GM21717 (cell line): ENCODE data around the gene CBFA2T3.

Experiments used
- ATAC-seq: cut with Tn5 transposase; IDR thresholded peaks from one replicate; pipeline ENCODE4 v1.9.1; 2021; ENCODE audit warnings: mild to moderate bottlenecking, moderate library complexity; ENCODE audit not compliant: unreplicated experiment

The CBFA2T3 gene

GRCh38 chr16:88865310-88865709 lies 111.7 kb downstream of the CBFA2T3 start:
- no peak for ATAC-seq

DNA sequence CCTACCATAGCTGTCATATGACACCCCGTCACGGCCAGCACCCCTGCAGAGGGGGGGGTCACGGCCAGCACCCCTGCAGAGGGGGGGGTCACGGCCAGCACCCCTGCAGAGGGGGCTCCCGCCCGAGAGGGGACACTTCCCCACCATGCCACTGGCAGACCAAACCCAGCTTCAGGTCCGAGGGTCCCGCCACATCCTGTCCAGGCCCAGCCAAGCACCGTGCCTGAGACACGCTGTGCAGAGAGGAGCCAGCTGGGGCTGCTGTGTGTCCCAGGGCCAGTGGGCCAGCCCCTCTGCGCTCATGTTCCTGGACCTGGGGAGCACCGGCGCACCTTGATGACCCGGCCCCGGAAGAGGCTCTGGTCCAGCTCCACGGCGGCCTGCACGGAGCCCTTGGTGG lies 112.5 kb downstream of the CBFA2T3 start:
- no peak for ATAC-seq

DNA sequence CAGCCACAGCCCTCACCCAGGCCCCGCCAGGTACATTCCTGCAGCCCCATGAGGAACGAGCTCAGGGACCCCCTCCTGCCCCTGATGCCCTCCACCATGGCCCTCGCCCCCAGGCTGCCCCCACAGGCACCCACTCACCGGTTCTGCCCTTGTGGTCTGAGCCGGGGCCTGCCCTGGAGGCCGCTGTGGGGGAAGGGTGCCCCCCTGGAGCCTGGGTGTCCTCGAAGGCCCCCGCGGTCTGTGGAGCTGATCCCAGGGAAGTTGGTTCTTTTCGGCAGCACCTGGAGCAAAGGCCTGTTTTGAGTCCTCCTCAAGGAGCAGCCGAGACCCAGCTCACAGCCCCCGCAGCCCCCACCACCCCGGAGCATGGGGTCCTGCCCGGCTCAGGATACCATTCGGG lies 112.9 kb downstream of the CBFA2T3 start:
- ATAC-seq: no peak

DNA sequence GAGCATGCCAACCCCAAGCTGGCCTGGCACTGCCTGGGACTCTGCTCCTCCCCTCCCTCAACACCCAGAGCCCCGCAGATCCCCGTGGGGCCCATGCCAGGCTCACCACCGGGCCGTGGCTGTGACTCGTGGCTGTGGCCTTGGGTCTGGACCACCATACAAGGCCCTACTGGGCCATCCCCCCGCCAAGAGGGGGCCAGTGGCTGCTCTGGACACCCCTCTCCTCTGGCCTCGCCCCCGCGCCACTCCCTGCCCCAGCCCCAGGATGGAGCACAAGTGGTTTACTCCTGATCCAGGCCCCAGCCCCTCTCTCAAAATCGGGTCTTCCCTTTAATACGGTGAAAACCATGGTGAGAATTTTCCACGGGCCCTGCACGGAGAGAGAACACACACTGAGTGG lies 113.6 kb downstream of the CBFA2T3 start:
- ATAC-seq: no peak

- no peak for ATAC-seq
These were observed 114.0 kb downstream of the CBFA2T3 start for GRCh38 chr16:88862968-88863367.

DNA sequence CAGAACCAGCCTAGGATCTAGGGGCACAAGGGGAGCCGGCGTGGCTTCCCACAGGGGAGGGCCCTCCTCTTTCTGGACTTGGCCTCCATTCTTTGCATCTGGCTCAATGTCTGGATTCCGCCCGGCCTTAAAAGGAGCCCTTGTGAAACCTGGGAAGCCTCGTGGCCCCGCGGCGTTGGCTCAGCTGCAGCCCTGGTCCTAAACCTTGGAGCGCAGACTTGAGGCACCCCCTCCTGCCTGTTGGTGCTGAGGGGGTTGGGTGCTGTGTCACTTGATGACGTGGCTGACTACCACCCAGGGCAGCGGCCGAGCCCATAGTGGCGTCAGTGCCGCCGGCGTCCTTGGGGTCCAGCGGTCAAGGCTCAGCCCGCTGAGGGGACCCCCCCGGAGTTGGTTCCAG lies 115.6 kb downstream of the CBFA2T3 start:
- no peak for ATAC-seq

DNA sequence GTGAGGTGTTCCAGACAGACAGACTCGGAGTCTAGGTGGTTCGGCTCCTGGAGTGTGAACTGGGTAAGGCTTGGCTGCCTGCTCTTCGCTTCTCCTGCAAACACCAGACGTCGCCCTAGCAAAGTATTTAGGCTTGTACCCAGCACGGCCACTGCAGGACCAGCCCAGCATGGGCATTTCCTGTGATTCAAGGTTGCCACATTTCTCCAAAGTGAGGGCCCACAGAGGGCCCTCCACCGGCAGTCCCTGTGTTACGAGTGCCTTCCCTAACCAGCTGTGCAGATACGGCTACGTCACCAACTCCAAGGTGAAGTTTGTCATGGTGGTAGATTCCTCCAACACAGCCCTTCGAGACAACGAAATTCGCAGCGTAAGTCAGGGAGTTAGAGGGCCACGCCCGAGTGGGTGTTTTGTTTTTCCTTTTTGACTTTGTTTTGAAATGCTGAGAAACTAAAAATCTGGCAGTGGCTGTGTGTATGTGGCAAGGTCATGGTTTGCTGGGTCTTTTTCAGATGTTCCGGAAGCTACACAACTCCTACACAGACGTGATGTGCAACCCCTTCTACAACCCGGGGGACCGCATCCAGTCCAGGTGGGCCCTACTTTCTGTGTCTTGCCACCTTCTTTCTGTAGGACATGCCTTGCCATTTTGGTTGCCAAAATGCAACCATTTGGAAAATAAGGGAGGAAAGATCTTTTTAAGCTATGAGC lies 117.5 kb downstream of the CBFA2T3 start:
- ATAC-seq: no peak

DNA sequence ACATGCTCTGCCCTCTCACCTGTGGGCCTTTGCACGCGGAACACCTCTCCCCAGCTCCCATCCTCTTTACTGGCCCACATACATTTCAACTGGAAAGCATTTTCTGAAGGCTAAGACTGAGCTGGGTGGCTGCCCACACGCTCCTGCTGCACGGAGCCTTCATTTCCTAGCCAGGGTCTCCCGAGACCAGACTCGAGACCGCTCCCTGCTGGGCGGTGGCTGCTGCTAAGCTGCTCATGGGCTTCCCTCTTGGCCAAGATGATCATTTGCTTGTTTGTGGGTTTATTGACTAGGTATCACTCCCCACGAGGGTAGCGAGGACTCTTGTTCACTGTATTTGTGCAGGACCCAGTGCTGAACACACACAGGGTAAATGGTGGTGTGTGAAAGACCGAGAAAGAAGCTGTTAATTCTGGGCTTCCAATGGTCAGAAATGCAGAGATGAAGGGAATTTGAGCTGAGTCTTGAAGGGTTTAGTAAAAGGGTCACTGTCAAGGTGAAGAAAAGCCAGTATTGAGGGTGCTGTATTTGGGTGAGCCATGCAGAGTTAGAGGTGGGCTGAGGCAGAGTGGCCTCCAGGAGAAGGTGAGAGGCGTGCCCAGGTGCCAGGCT lies 119.2 kb downstream of the CBFA2T3 start:
- no peak for ATAC-seq

DNA sequence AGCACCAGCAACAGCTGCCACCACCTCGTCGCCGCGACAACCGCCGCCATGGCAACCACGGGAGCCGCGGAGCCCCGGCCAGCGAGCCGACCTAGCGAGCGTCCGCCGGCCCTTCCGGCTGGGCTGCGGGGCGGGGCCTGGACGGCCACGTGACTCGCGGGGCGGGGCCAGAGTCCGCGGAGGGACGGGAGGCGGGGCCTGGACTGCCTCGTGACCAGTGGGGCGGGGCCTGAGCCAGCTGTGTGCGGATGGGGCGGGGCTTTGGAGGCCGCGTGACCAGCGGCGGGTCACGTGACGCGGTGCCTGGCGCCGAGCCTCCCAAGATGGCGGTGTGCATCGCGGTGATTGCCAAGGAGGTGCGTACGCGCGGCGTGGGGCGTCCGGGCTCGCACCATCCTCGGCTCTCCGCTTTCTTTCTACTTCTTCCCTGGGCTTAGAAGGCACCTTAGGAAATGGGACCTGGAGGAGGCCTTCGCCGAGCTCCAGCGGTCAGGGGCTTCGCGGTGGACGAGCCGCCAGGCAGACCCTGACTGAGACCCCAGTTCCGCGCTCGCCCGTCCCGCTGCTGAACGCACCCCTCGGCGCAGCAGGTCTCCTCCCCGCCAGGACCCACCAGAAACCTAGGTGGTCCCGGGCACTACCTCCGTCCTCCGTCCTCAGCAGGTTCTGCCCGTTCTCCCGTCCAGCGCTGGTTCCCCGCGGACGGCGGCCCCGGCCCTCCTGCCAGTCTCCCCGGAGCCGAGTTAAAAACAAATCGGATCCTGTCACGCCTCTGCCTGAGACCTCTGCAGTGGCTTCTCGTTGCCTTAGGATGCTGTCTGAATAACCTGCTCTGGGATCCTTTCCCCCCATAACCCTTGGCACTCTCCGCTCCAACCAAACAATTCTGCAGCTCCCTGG lies 119.9 kb downstream of the CBFA2T3 start, which contains the start of the genes GALNS and TRAPPC2L:
Gene GALNS, minus strand, starts transcription at position 120 of the 900 bp plus-strand sequence. Its CDS starts 70 bp downstream, at position 50.
Gene TRAPPC2L, plus strand, starts transcription at position 300 of the 900 bp plus-strand sequence. Its CDS starts 24 bp downstream, at position 324.
- ATAC-seq: peak; percentile 79

GRCh38 chr16:88856122-88856827 lies 120.7 kb downstream of the CBFA2T3 start:
- no peak for ATAC-seq

DNA sequence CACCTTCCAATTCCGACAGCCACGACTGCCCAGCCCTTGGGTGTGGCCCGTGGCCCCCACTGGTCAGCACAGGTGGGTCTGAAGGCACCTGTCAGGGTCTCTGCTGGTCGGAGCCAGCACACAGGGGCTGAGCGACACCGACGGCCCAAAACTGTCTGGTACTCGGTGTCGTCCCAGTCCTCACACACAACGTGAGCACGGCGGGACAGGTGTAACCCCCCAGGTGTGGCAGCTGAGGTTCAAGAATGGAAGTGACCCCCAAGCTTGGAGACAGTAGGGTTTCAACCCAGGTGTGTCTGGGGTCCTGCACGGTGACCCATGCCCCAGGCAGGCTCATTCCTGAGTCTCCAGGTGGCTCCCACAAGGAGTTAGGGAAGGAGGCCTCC lies 121.3 kb downstream of the CBFA2T3 start:
- ATAC-seq: no peak

DNA sequence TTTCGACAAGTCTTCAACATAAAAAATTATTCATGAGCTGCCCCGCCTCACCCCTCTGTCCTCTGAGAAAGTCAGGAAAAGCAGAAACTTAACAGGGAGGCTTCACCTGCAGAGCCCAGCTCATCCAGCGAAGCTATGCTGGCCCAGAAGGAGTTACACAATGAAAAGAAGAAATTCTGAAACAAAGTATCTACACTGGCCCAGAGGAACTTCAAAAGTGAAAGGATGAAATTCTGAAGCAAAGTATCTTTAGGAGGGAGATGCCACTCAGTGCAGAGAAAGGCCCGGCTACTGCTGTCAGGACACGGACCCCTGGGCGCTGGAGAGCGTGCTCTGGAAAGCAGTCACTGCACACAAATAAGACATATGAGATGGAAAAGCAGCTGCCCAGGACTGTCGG lies 121.8 kb downstream of the CBFA2T3 start:
- ATAC-seq: no peak

GRCh38 chr16:88854306-88855111 lies 122.5 kb downstream of the CBFA2T3 start:
- ATAC-seq: no peak

DNA sequence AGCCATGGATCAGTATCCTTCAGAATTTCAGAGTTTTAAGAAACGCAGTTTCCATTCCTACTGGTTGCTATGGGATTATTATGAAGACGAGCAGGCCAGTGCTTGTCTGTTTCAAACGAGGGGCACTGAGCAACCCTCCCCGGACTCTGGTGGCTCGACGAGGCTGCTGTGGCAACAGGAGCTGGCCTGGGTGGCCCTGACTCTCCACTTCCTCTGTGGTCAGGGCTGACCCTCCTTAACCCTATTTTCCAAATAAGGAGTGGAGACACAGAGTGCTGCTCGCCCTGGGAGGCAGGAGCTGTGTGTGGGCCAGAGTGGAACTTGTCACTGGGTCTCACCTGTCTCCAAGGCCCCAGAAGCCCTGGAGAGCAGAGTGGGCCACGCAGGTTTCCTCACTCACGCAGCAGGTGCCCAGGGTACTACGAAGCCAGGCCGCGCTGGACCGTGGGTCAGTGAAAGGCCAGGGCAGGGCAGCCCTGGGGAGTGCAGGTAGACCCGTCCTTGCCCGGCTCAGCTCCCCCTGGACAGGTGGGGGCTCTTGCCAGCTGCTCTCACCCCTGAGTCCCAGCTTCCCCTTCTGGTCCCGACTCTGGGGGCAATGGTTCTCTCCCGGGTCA lies 123.6 kb downstream of the CBFA2T3 start:
- no peak for ATAC-seq

DNA sequence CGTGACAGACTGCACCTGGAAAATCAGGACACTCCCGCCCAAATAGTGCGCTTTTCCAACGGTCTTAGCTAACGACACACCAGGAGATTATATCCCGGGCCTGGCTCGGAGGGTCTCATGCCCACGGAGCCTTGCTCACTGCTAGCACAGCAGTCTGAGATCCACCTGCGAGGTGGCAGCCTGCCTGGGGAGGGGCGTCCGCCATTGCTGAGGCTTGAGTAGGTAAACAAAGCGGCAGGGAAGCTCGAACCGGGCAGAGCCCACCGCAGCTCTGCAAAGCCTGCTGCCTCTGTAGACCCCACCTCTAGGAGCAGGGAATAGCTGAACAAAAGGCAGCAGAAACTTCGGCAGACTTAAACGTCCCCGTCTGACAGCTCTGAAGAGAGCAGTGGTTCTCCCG lies 125.4 kb downstream of the CBFA2T3 start:
- no peak for ATAC-seq

- no peak for ATAC-seq
These were observed 126.3 kb downstream of the CBFA2T3 start for GRCh38 chr16:88850531-88851199.

DNA sequence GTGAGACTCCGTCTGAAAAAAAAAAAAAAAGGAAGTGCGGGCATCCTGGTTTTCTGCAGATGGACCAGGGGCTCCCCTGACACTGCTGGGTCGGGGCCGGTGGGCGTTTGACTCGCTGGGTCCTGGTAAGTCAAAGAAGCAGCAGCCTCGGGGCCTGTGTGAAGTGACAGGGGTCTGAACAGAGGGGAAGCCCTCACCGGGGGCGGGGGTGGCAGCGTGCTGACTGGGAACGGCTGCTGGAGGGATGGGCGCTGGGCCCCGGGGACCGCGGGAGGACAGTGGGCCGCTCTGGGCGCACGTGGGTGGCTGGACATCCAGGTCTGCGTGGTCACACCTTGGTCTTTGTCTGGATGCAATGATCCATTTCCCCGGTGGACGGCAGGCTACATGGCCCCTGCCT lies 128.4 kb downstream of the CBFA2T3 start:
- ATAC-seq: no peak

- ATAC-seq: no peak
These were observed 129.4 kb downstream of the CBFA2T3 start for GRCh38 chr16:88847654-88848053.

DNA sequence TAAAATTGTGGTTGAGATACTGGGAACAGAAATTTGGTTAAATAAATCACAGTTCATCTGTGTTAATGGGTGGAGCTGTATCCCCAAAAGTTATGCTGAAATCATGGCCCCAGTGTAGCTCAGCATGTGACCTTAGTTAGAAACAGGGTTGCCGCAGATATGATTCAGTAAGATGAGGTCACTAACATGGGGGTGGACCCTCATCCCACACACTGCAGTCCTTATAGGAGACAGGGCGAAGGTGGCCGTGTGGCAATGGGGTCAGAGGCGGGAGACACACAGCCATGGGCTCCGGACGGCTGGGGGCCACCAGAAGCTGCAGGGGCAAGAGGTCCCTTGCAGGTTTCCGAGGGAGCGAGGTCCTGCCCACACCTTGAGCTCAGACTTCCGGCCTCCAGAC lies 130.9 kb downstream of the CBFA2T3 start:
- ATAC-seq: no peak
